Measurements from ENCODE around the gene SSH2.

The SSH2 gene

DNA sequence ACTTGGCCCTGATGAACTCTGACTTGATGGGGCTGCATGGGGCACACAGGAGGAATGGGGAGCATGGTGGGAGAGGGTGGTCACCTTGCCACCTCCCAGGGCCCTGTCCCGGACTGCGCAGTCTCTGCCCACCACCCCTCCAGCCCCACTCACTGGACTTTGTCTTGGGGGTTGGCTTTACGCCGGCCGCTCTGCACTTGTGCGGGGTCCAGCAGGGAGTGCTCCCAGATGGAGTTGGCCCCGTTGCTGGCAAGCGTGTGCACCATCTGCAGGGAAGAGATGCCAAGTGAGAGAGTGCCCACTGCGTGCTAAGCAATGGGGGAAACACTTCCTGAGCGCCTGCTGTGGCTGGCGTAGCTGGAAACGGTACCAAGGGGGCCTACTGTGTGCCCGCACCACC lies 347.3 kb downstream of the SSH2 start:
- H3K79me2 ChIP-seq (ENCODE audit: insufficient read depth, low read length), result peaks cover 58% of the 10 kb centered on the region
- DNase-seq (no peak), ATAC-seq (ENCODE audit: insufficient read depth, low read depth) (no peak)
- TF ChIP-seq EZH2 (IDR thresholded peaks at IDR 0.05; ENCODE audit: borderline replicate concordance, low read depth, low read length, severe bottlenecking), result no peak
- TF ChIP-seq, protein P1, sequence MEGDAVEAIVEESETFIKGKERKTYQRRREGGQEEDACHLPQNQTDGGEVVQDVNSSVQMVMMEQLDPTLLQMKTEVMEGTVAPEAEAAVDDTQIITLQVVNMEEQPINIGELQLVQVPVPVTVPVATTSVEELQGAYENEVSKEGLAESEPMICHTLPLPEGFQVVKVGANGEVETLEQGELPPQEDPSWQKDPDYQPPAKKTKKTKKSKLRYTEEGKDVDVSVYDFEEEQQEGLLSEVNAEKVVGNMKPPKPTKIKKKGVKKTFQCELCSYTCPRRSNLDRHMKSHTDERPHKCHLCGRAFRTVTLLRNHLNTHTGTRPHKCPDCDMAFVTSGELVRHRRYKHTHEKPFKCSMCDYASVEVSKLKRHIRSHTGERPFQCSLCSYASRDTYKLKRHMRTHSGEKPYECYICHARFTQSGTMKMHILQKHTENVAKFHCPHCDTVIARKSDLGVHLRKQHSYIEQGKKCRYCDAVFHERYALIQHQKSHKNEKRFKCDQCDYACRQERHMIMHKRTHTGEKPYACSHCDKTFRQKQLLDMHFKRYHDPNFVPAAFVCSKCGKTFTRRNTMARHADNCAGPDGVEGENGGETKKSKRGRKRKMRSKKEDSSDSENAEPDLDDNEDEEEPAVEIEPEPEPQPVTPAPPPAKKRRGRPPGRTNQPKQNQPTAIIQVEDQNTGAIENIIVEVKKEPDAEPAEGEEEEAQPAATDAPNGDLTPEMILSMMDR (IDR thresholded peaks at IDR 0.05; ENCODE audit: borderline replicate concordance, extremely low read depth, low read length, poor library complexity, severe bottlenecking), result no peak
- no peak overlapping the region for H3K9ac ChIP-seq (ENCODE audit: low read depth, low read length)
- H2AFZ ChIP-seq (ENCODE audit: low read depth, low read length), result no peak overlapping the region
- no peaks in the 10 kb centered on the region for H3K9me3 ChIP-seq (ENCODE audit: insufficient read depth, low read length, severe bottlenecking)
- H3K4me2 ChIP-seq (ENCODE audit: insufficient read depth, low read length), result no peak overlapping the region
- H3K4me3 ChIP-seq (ENCODE audit: low read depth in 1 of 2, low read length in 2 of 2), result no peak overlapping the region
- no peak overlapping the region for H3K27ac ChIP-seq (ENCODE audit: low read length)
- peaks cover 60% of the 10 kb centered on the region for H3K36me3 ChIP-seq (ENCODE audit: insufficient read depth, low read length)
- peaks cover 81% of the 10 kb centered on the region for H4K20me1 ChIP-seq (ENCODE audit: insufficient read depth, low read length)
- peaks cover 21% of the 10 kb centered on the region for H3K4me1 ChIP-seq (ENCODE audit: insufficient read depth, low read length)
- no peaks in the 10 kb centered on the region for H3K27me3 ChIP-seq (ENCODE audit: insufficient read depth, low read length, poor library complexity)

- H3K4me2 ChIP-seq (ENCODE audit: insufficient read depth, low read length), result no peak overlapping the region
- no peak overlapping the region for H3K4me3 ChIP-seq (ENCODE audit: low read depth in 1 of 2, low read length in 2 of 2)
- TF ChIP-seq EZH2 (IDR thresholded peaks at IDR 0.05; ENCODE audit: borderline replicate concordance, low read depth, low read length, severe bottlenecking), result no peak
- TF ChIP-seq, protein P1 (IDR thresholded peaks at IDR 0.05; ENCODE audit: borderline replicate concordance, extremely low read depth, low read length, poor library complexity, severe bottlenecking), result no peak
- peaks cover 79% of the 10 kb centered on the region for H4K20me1 ChIP-seq (ENCODE audit: insufficient read depth, low read length)
- H3K9me3 ChIP-seq (ENCODE audit: insufficient read depth, low read length, severe bottlenecking), result no peaks in the 10 kb centered on the region
- H2AFZ ChIP-seq (ENCODE audit: low read depth, low read length), result no peak overlapping the region
- ATAC-seq (ENCODE audit: insufficient read depth, low read depth), result no peak
- H3K79me2 ChIP-seq (ENCODE audit: insufficient read depth, low read length), result peaks cover 54% of the 10 kb centered on the region
- H3K36me3 ChIP-seq (ENCODE audit: insufficient read depth, low read length), result peaks cover 65% of the 10 kb centered on the region
- H3K27me3 ChIP-seq (ENCODE audit: insufficient read depth, low read length, poor library complexity), result no peaks in the 10 kb centered on the region
- H3K27ac ChIP-seq (ENCODE audit: low read length), result no peak overlapping the region
- H3K4me1 ChIP-seq (ENCODE audit: insufficient read depth, low read length), result peaks cover 16% of the 10 kb centered on the region
- no peak for DNase-seq
- no peak overlapping the region for H3K9ac ChIP-seq (ENCODE audit: low read depth, low read length)
Observed at GRCh38 chr17:29582254-29582765, 347.7 kb downstream of the SSH2 start.

- DNase-seq, result no peak
Observed at GRCh38 chr17:29581583-29582253, 348.3 kb downstream of the SSH2 start.

More at GRCh38 chr17:29581583-29582253, 348.3 kb downstream of the SSH2 start:
- Histone ChIP-seq H3K27me3 (ENCODE audit: insufficient read depth, low read length, poor library complexity) (no peaks in the 10 kb centered on the region), H3K9ac (ENCODE audit: low read depth, low read length) (no peak overlapping the region), H3K4me2 (ENCODE audit: insufficient read depth, low read length) (no peak overlapping the region), H4K20me1 (ENCODE audit: insufficient read depth, low read length) (peaks cover 73% of the 10 kb centered on the region), H3K36me3 (ENCODE audit: insufficient read depth, low read length) (peaks cover 71% of the 10 kb centered on the region), H3K4me1 (ENCODE audit: insufficient read depth, low read length) (peaks cover 10% of the 10 kb centered on the region), H2AFZ (ENCODE audit: low read depth, low read length) (no peak overlapping the region), H3K27ac (ENCODE audit: low read length) (no peak overlapping the region), H3K79me2 (ENCODE audit: insufficient read depth, low read length) (peaks cover 48% of the 10 kb centered on the region), H3K4me3 (ENCODE audit: low read depth in 1 of 2, low read length in 2 of 2) (no peak overlapping the region), H3K9me3 (ENCODE audit: insufficient read depth, low read length, severe bottlenecking) (no peaks in the 10 kb centered on the region)
- ATAC-seq (ENCODE audit: insufficient read depth, low read depth), result no peak
- TF ChIP-seq, protein P1 (IDR thresholded peaks at IDR 0.05; ENCODE audit: borderline replicate concordance, extremely low read depth, low read length, poor library complexity, severe bottlenecking), result no peak
- TF ChIP-seq EZH2 (IDR thresholded peaks at IDR 0.05; ENCODE audit: borderline replicate concordance, low read depth, low read length, severe bottlenecking), result no peak
